ENCODE measurements around the gene DUSP5. TPM values are rescaled to one million over a fixed set of nuclear protein-coding genes. Genes with fewer than 3 reads are reported as not detected.

Gene DUSP5
- total RNA-seq, 1 experiment from 2014 or later, result 30.1 TPM

- Histone ChIP-seq H3K9me3 (ENCODE audit: control insufficient read depth, insufficient read depth, low read depth, low read length) (no peaks in the 10 kb centered on the region), H3K27me3 (ENCODE audit: control insufficient read depth, insufficient read depth, low read length) (no peaks in the 10 kb centered on the region), H3K4me3 (ENCODE audit: low read depth in 2 of 2, low read length in 2 of 2) (no peak overlapping the region), H3K27ac (ENCODE audit: low read length) (no peak overlapping the region), H3K36me3 (ENCODE audit: control insufficient read depth, insufficient read depth, low read length) (peaks cover 4% of the 10 kb centered on the region; the same call in 1 of the 2 replicates), H3K4me1 (ENCODE audit: control insufficient read depth, insufficient read depth, low read length) (peaks cover 20% of the 10 kb centered on the region)
- in situ Hi-C loops (cut with HindIII; ENCODE audit: low pct_unique_long_range_greater_than_20kb, low sequenced_read_pairs) (no loop called here), intact Hi-C loops (cut with micrococcal nuclease; ENCODE audit: unreplicated experiment) (no loop called here)
- ChIA-PET POLR2A (no interaction called here), CTCF (no interaction called here)
- DNase-seq (ENCODE audit: low read depth, low spot score), result no peak
- TF ChIP-seq TCF7L2 (IDR thresholded peaks at IDR 0.05; ENCODE audit: low read depth, low read length), result no peak
- TF ChIP-seq SIN3A (IDR thresholded peaks at IDR 0.05; ENCODE audit: borderline replicate concordance, insufficient read depth, low read depth, low read length), result no peak
- TF ChIP-seq POLR2AphosphoS5 (IDR thresholded peaks at IDR 0.05; ENCODE audit: low read depth, low read length), result no peak
- no peak for TF ChIP-seq REST (IDR thresholded peaks at IDR 0.05; ENCODE audit: insufficient read depth in 1 of 2, low read depth in 2 of 2, low read length in 1 of 2)
- TF ChIP-seq CTCF (IDR thresholded peaks at IDR 0.05), result no peak
- no TSS peak for BruUV-seq (replicated peaks)
- no peak for ATAC-seq
These were observed 3.2 kb upstream of the DUSP5 start for GRCh38 chr10:110494532-110494931.

GRCh38 chr10:110495731-110496552, 1.8 kb upstream of the DUSP5 start:
- peak; percentile 1; the same call in 1 of the 2 replicates for ATAC-seq
- Histone ChIP-seq H3K4me1 (ENCODE audit: control insufficient read depth, insufficient read depth, low read length) (peaks cover 34% of the 10 kb centered on the region), H3K4me3 (ENCODE audit: low read depth in 2 of 2, low read length in 2 of 2) (peak overlapping the region; percentile 81 to 92), H3K9me3 (ENCODE audit: control insufficient read depth, insufficient read depth, low read depth, low read length) (no peaks in the 10 kb centered on the region), H3K36me3 (ENCODE audit: control insufficient read depth, insufficient read depth, low read length) (peaks cover 4% of the 10 kb centered on the region; the same call in 1 of the 2 replicates), H3K27ac (ENCODE audit: low read length) (peak overlapping the region; percentile 86), H3K27me3 (ENCODE audit: control insufficient read depth, insufficient read depth, low read length) (no peaks in the 10 kb centered on the region)
- in situ Hi-C loops (cut with HindIII; ENCODE audit: low pct_unique_long_range_greater_than_20kb, low sequenced_read_pairs) (no loop called here), intact Hi-C loops (cut with micrococcal nuclease; ENCODE audit: unreplicated experiment) (loop anchor here (5.0 kb wide), 1 partner anchor 99 kb away; no protein-coding TSS in a partner anchor)
- no peak for TF ChIP-seq CTCF (IDR thresholded peaks at IDR 0.05)
- TF ChIP-seq POLR2AphosphoS5 (IDR thresholded peaks at IDR 0.05; ENCODE audit: low read depth, low read length), result no peak
- no peak for TF ChIP-seq TCF7L2 (IDR thresholded peaks at IDR 0.05; ENCODE audit: low read depth, low read length)
- ChIA-PET POLR2A (interaction anchor here (0.8 kb wide), 1 partner anchor 80 kb away, joined by 4 read pairs; no protein-coding TSS in a partner anchor), CTCF (interaction anchor here (0.5 kb wide), 1 partner anchor 190 kb away, joined by 11 read pairs; no protein-coding TSS in a partner anchor)
- DNase-seq (ENCODE audit: low read depth, low spot score), result peak; percentile 36
- no TSS peak for BruUV-seq (replicated peaks)
